IMR-90 (cell line): Measurements from ENCODE around the gene ZAP70. TPM values are rescaled to one million over a fixed set of nuclear protein-coding genes. Genes with fewer than 3 reads are reported as not detected.

Experiments used
- ATAC-seq: fragments of 200-7000 bp; cut with Tn5 transposase; 2 replicates; pipeline ENCODE4 v1.9.1; 2020; ENCODE audit warnings: low read depth, mild to moderate bottlenecking, moderate library complexity
- BruUV-seq: library from RNA; stranded (reverse); fragments of 400-500 nt; replicated peaks from 2 replicates; lab custom pipeline; 2021; lab: Mats Ljungman, UMichigan
- CTCF ChIA-PET: fragments of 300-600 bp; formaldehyde crosslinking; extraction: SDS; loops from one replicate; lab custom pipeline; 2021; ENCODE audit warnings: antibody characterized with exemption; lab: Yijun Ruan, JAX
- POLR2A ChIA-PET: fragments of 300-600 bp; sonication (Branson Sonifier 250); formaldehyde crosslinking; loops from one replicate; lab custom pipeline; 2022; ENCODE audit warnings: antibody characterized with exemption; ENCODE audit not compliant: unreplicated experiment; lab: Charles Lee
- DNase-seq: peaks from one replicate; pipeline ENCODE4 v3.0.0; 2013
- H2AFZ ChIP-seq: replicated peaks from 2 replicates; pipeline ENCODE3; 2013; ENCODE audit warnings: low read length, mild to moderate bottlenecking; ENCODE audit not compliant: poor library complexity
- H2AK5ac ChIP-seq: 2 replicates; pipeline ENCODE4 v1.6.1; 2013; ENCODE audit warnings: low read depth, low read length, inconsistent platforms
- H2AK9ac ChIP-seq: replicated peaks from 2 replicates; pipeline ENCODE3; 2013; ENCODE audit warnings: mild to moderate bottlenecking, low read depth, low read length, moderate library complexity; ENCODE audit not compliant: poor library complexity
- H2BK120ac ChIP-seq: 2 replicates; pipeline ENCODE4 v1.6.1; 2013; ENCODE audit warnings: low read depth, low read length, inconsistent platforms
- H2BK15ac ChIP-seq: 3 replicates; pipeline ENCODE4 v1.6.1; 2013; ENCODE audit warnings: low read depth, low read length, inconsistent platforms
- H2BK20ac ChIP-seq: 2 replicates; pipeline ENCODE4 v1.6.1; 2013; ENCODE audit warnings: low read depth, mild to moderate bottlenecking, inconsistent platforms, low read length, moderate library complexity
- H2BK5ac ChIP-seq: 2 replicates; pipeline ENCODE4 v1.6.1; 2013; ENCODE audit warnings: mild to moderate bottlenecking, low read depth, low read length, inconsistent platforms; ENCODE audit not compliant: poor library complexity, severe bottlenecking
- H3K14ac ChIP-seq: replicated peaks from 2 replicates; pipeline ENCODE4 v1.6.1; 2013; ENCODE audit warnings: low read depth, low read length, inconsistent platforms
- H3K18ac ChIP-seq: 2 replicates; pipeline ENCODE4 v1.6.1; 2013; ENCODE audit warnings: low read depth, low read length, control low read depth
- H3K23ac ChIP-seq: 2 replicates; pipeline ENCODE4 v1.6.1; 2013; ENCODE audit warnings: low read depth, low read length, inconsistent platforms
- H3K27ac ChIP-seq: 2 replicates; pipeline ENCODE4 v1.5.1; 2013; ENCODE audit warnings: mild to moderate bottlenecking, control low read depth, low read length; ENCODE audit not compliant: insufficient read depth
- H3K27me3 ChIP-seq: 2 replicates; pipeline ENCODE4 v1.6.1; 2013; ENCODE audit warnings: low read length; ENCODE audit not compliant: control insufficient read depth, insufficient read depth
- H3K36me3 ChIP-seq: 2 replicates; pipeline ENCODE4 v1.6.1; 2013; ENCODE audit warnings: low read length, mixed read lengths; ENCODE audit not compliant: control insufficient read depth, insufficient read depth
- H3K4ac ChIP-seq: 2 replicates; pipeline ENCODE4 v1.6.1; 2013; ENCODE audit warnings: low read depth, low read length, inconsistent platforms
- H3K4me1 ChIP-seq: 2 replicates; pipeline ENCODE4 v1.6.1; 2013; ENCODE audit warnings: low read length, mixed read lengths; ENCODE audit not compliant: control insufficient read depth, insufficient read depth
- H3K4me2 ChIP-seq: 2 replicates; pipeline ENCODE4 v1.6.1; 2013; ENCODE audit warnings: low read depth, mild to moderate bottlenecking, control low read depth, low read length, moderate library complexity
- H3K4me3 ChIP-seq: 2 replicates; pipeline ENCODE4 v1.5.1; 2013; ENCODE audit warnings: low read depth, mild to moderate bottlenecking, control low read depth, low read length, moderate library complexity; ENCODE audit not compliant: insufficient read depth
- H3K56ac ChIP-seq: 2 replicates; pipeline ENCODE4 v1.6.1; 2013; ENCODE audit warnings: low read length, inconsistent platforms; ENCODE audit not compliant: insufficient read depth; ENCODE audit errors: extremely low read depth
- H3K79me1 ChIP-seq, 2 experiments: 2 replicates each; pipeline ENCODE4 v1.6.1; 2013; ENCODE audit warnings: low read length in 2 of 2, inconsistent platforms in 1 of 2, low read depth in 1 of 2
- H3K9ac ChIP-seq: 2 replicates; pipeline ENCODE4 v1.6.1; 2013; ENCODE audit warnings: low read depth, low read length, control low read depth
- H3K9me1 ChIP-seq: 2 replicates; pipeline ENCODE4 v1.6.1; 2013; ENCODE audit warnings: low read length, inconsistent platforms; ENCODE audit not compliant: insufficient read depth
- H3K9me3 ChIP-seq: 2 replicates; pipeline ENCODE4 v1.6.1; 2013; ENCODE audit warnings: low read length; ENCODE audit not compliant: control insufficient read depth, insufficient read depth
- H4K20me1 ChIP-seq: 2 replicates; pipeline ENCODE4 v1.6.1; 2013; ENCODE audit warnings: low read length, inconsistent platforms; ENCODE audit not compliant: insufficient read depth
- H4K5ac ChIP-seq: 2 replicates; pipeline ENCODE4 v1.6.1; 2013; ENCODE audit warnings: mild to moderate bottlenecking, low read depth, low read length, control low read depth
- H4K8ac ChIP-seq, 2 experiments: 2 replicates each; pipeline ENCODE4 v1.6.1; 2013; ENCODE audit warnings: low read depth in 2 of 2, low read length in 2 of 2, control low read depth in 1 of 2, inconsistent platforms in 1 of 2
- H4K91ac ChIP-seq: 2 replicates; pipeline ENCODE4 v1.6.1; 2013; ENCODE audit warnings: low read depth, low read length, inconsistent platforms; ENCODE audit not compliant: insufficient read depth
- CHD1 ChIP-seq: IDR thresholded peaks from 2 replicates; pipeline ENCODE4 v1.6.1; 2012; ENCODE audit warnings: low read depth, low read length, improper control_type of control experiment
- MXI1 ChIP-seq: IDR thresholded peaks from 2 replicates; pipeline ENCODE4 v1.6.1; 2012; ENCODE audit warnings: low read depth, mild to moderate bottlenecking, low read length, moderate library complexity, borderline replicate concordance
- NFE2L2 ChIP-seq: fragments of 150-350 bp; IDR thresholded peaks from 2 replicates; pipeline ENCODE4 v1.6.1; 2016; ENCODE audit warnings: low read depth, mild to moderate bottlenecking, low read length
- POLR2A ChIP-seq: IDR thresholded peaks from 2 replicates; pipeline ENCODE4 v1.6.1; 2012; ENCODE audit warnings: mild to moderate bottlenecking, low read depth, low read length
- RCOR1 ChIP-seq: IDR thresholded peaks from 2 replicates; pipeline ENCODE4 v1.6.1; 2012; ENCODE audit warnings: mild to moderate bottlenecking, low read length, improper control_type of control experiment; ENCODE audit not compliant: insufficient replicate concordance
- SMC3 ChIP-seq: fragments of 150-350 bp; IDR thresholded peaks from 2 replicates; pipeline ENCODE4 v1.6.1; 2016; ENCODE audit warnings: low read depth, mild to moderate bottlenecking, antibody characterized with exemption, low read length, moderate library complexity
- WGBS, 2 experiments: methylation state at CpG; one replicate each; pipeline versions ENCODE4 v1.1.5 to v1.1.7; 2013; ENCODE audit warnings: missing lambda C conversion rate in 2 of 2; ENCODE audit not compliant: insufficient read length in 1 of 2; ENCODE audit errors: extremely low coverage in 2 of 2; 5-methylcytosine and 5-hydroxymethylcytosine counted together
- dilution Hi-C: fragments of 300-500 bp; cut with HindIII; formaldehyde crosslinking; loops from one replicate; pipeline ENCODE4 v1.14.3; 2018; ENCODE audit warnings: low sequenced_read_pairs; ENCODE audit not compliant: unreplicated experiment
- in situ Hi-C: fragments of 300-500 bp; cut with MboI; formaldehyde crosslinking; loops from 3 replicates; pipeline ENCODE4 v1.14.3; 2019; ENCODE audit warnings: low sequenced_read_pairs, inconsistent platforms, mixed read lengths
- intact Hi-C: fragments of 100-400 bp; cut with micrococcal nuclease; formaldehyde crosslinking; loops from 2 replicates; pipeline ENCODE4 v1.10.0; 2022
- polyA plus RNA-seq, 3 experiments: library from polyadenylated mRNA; depleted of rRNA; stranded (reverse); fragments of >200 nt; gene quantifications; 2 replicates each; pipeline ENCODE4 v1.2.3, GENCODE V29; 2012; ENCODE audit warnings: low replicate concordance in 1 of 3
- total RNA-seq: library from RNA; depleted of rRNA; stranded (reverse); fragments of >200 nt; gene quantifications from 2 replicates; pipeline ENCODE4 v1.2.3, GENCODE V29; 2012
- TF ChIP-seq, protein P1 (sequence below): conservative IDR thresholded peaks from 2 replicates; pipeline ENCODE4 v1.5.1; 2012; ENCODE audit warnings: mild to moderate bottlenecking, low read depth, low read length, improper control_type of control experiment

ZAP70 gene
- total and polyA plus RNA-seq, 2 of the 4 experiments (the other 2 are of a cell fraction): under 0.01 to 0.09 TPM

DNA sequence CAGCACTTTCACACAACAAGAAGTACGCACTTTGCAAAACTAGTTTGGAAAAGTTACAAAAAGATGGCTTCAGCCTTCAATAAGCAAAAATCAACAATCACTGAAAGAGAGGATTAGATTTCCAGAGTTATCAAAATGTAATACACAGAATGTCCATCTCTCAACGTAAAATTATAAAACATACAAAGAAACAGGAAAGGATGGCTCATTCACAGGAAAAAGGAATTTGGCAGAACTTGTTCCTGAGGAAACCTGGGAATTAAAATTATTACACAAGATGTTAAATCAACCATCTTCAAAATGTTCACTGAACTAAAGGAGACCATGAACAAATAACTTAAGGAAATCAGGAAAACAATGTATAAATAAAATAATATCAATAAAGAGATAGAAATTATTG lies 35.9 kb upstream of the ZAP70 start:
- H2AK9ac ChIP-seq: no peak overlapping the region
- no peak overlapping the region for H2AK5ac ChIP-seq
- no peak overlapping the region for H3K18ac ChIP-seq
- no peaks in the 10 kb centered on the region for H3K9me3 ChIP-seq
- TF ChIP-seq, protein P1, sequence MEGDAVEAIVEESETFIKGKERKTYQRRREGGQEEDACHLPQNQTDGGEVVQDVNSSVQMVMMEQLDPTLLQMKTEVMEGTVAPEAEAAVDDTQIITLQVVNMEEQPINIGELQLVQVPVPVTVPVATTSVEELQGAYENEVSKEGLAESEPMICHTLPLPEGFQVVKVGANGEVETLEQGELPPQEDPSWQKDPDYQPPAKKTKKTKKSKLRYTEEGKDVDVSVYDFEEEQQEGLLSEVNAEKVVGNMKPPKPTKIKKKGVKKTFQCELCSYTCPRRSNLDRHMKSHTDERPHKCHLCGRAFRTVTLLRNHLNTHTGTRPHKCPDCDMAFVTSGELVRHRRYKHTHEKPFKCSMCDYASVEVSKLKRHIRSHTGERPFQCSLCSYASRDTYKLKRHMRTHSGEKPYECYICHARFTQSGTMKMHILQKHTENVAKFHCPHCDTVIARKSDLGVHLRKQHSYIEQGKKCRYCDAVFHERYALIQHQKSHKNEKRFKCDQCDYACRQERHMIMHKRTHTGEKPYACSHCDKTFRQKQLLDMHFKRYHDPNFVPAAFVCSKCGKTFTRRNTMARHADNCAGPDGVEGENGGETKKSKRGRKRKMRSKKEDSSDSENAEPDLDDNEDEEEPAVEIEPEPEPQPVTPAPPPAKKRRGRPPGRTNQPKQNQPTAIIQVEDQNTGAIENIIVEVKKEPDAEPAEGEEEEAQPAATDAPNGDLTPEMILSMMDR: no peak
- TF ChIP-seq RCOR1 (no peak), POLR2A (no peak), NFE2L2 (no peak), MXI1 (no peak), SMC3 (no peak), CHD1 (no peak)
- H4K91ac ChIP-seq: no peak overlapping the region
- H3K4ac ChIP-seq: no peak overlapping the region
- H3K4me1 ChIP-seq: peaks cover 2% of the 10 kb centered on the region; the same call in 1 of the 2 replicates
- H2BK120ac ChIP-seq: no peak overlapping the region
- no peaks in the 10 kb centered on the region for H3K27me3 ChIP-seq
- H2BK20ac ChIP-seq: no peak overlapping the region
- H4K20me1 ChIP-seq: no peaks in the 10 kb centered on the region
- H3K27ac ChIP-seq: no peak overlapping the region
- no peak overlapping the region for H3K23ac ChIP-seq
- ChIA-PET CTCF (no interaction called here), POLR2A (no interaction called here)
- no peak overlapping the region for H2BK15ac ChIP-seq
- intact Hi-C loops: no loop called here
- no peaks in the 10 kb centered on the region for H3K79me1 ChIP-seq
- H3K56ac ChIP-seq: no peak overlapping the region
- ATAC-seq (no peak), DNase-seq (no peak)
- in situ Hi-C loops: no loop called here
- no TSS peak for BruUV-seq
- H3K4me3 ChIP-seq: no peak overlapping the region
- WGBS, 2 experiments: no CpG with 5 or more reads among the region's 2 CpGs
- no peak overlapping the region for H4K8ac ChIP-seq
- H3K4me2 ChIP-seq: no peak overlapping the region
- H3K9me1 ChIP-seq: 0 out of 2 replicates have a peak, but pooled peaks cover 3% of the 10 kb centered on the region
- no peak overlapping the region for H2BK5ac ChIP-seq
- H3K36me3 ChIP-seq: no peaks in the 10 kb centered on the region
- no peak overlapping the region for H3K9ac ChIP-seq
- no peak overlapping the region for H4K5ac ChIP-seq
- no peak overlapping the region for H3K14ac ChIP-seq
- H2AFZ ChIP-seq: no peak overlapping the region
- dilution Hi-C loops: no loop called here
